ENCODE data around the gene LIN52. TPM values are rescaled to one million over a fixed set of nuclear protein-coding genes. Genes with fewer than 3 reads are reported as not detected.

The LIN52 gene
- total RNA-seq, 1 experiment from 2014 or later = 16.9 TPM

GRCh38 chr14:74217672-74218448 lies 133.1 kb downstream of the LIN52 start:
- no peak for TF ChIP-seq EZH2 (IDR thresholded peaks at IDR 0.05; ENCODE audit: borderline replicate concordance, low read depth, low read length, poor library complexity, severe bottlenecking)
- peak; percentile 97 for TF ChIP-seq CTCF (conservative IDR thresholded peaks at IDR 0.05; ENCODE audit: low read depth, low read length)
- POLR2A ChIA-PET (ENCODE audit: low non-redundant PET) = no interaction called here
- no peak overlapping the region for H3K27ac ChIP-seq (ENCODE audit: low read depth, low read length, poor library complexity, severe bottlenecking)
- H3K4me3 ChIP-seq (ENCODE audit: low read depth, low read length, poor library complexity, severe bottlenecking) = peak overlapping the region; percentile 20
- H3K4me1 ChIP-seq (ENCODE audit: insufficient read depth, low read length, poor library complexity, severe bottlenecking) = no peaks in the 10 kb centered on the region
- intact Hi-C loops (cut with micrococcal nuclease; ENCODE audit: unreplicated experiment) = loop anchor here (5.0 kb wide), 1 partner anchor 34 kb away; no protein-coding TSS in a partner anchor
- no peaks in the 10 kb centered on the region for H3K27me3 ChIP-seq (replicated peaks; ENCODE audit: insufficient read depth, low read depth, low read length, poor library complexity)
- CTCF ChIA-PET = interaction anchor here (0.6 kb wide), 1 partner anchor 737 kb away, joined by 4 read pairs; no protein-coding TSS in a partner anchor
- no peaks in the 10 kb centered on the region for H3K36me3 ChIP-seq (ENCODE audit: insufficient read depth, low read length, poor library complexity, severe bottlenecking)
- peak; percentile 81 for DNase-seq (ENCODE audit: low spot score)
- no TSS peak for BruUV-seq (replicated peaks)
- H3K9me3 ChIP-seq (ENCODE audit: low read depth, low read length, poor library complexity, severe bottlenecking) = no peaks in the 10 kb centered on the region

- intact Hi-C loops (cut with micrococcal nuclease; ENCODE audit: unreplicated experiment) = loop anchor here (5.0 kb wide), 1 partner anchor 34 kb away; no protein-coding TSS in a partner anchor
- ChIA-PET CTCF (interaction anchor here (0.6 kb wide), 1 partner anchor 737 kb away, joined by 4 read pairs; no protein-coding TSS in a partner anchor), POLR2A (ENCODE audit: low non-redundant PET) (no interaction called here)
- no peak for DNase-seq (ENCODE audit: low spot score)
- H3K27me3 ChIP-seq (replicated peaks; ENCODE audit: insufficient read depth, low read depth, low read length, poor library complexity) = no peaks in the 10 kb centered on the region
- H3K27ac ChIP-seq (ENCODE audit: low read depth, low read length, poor library complexity, severe bottlenecking) = no peak overlapping the region
- H3K4me3 ChIP-seq (ENCODE audit: low read depth, low read length, poor library complexity, severe bottlenecking) = no peak overlapping the region
- no peaks in the 10 kb centered on the region for H3K9me3 ChIP-seq (ENCODE audit: low read depth, low read length, poor library complexity, severe bottlenecking)
- H3K36me3 ChIP-seq (ENCODE audit: insufficient read depth, low read length, poor library complexity, severe bottlenecking) = no peaks in the 10 kb centered on the region
- TF ChIP-seq EZH2 (IDR thresholded peaks at IDR 0.05; ENCODE audit: borderline replicate concordance, low read depth, low read length, poor library complexity, severe bottlenecking) = no peak
- TF ChIP-seq CTCF (conservative IDR thresholded peaks at IDR 0.05; ENCODE audit: low read depth, low read length) = no peak
- H3K4me1 ChIP-seq (ENCODE audit: insufficient read depth, low read length, poor library complexity, severe bottlenecking) = no peaks in the 10 kb centered on the region
- no TSS peak for BruUV-seq (replicated peaks)
These were observed 133.7 kb downstream of the LIN52 start for GRCh38 chr14:74218462-74218861.

- intact Hi-C loops (cut with micrococcal nuclease; ENCODE audit: unreplicated experiment) = loop anchor here (5.0 kb wide), 1 partner anchor 33 kb away; no protein-coding TSS in a partner anchor
These were observed 134.8 kb downstream of the LIN52 start for GRCh38 chr14:74219277-74220205.

More at GRCh38 chr14:74219277-74220205, 134.8 kb downstream of the LIN52 start:
- TF ChIP-seq CTCF (conservative IDR thresholded peaks at IDR 0.05; ENCODE audit: low read depth, low read length) (no peak), EZH2 (IDR thresholded peaks at IDR 0.05; ENCODE audit: borderline replicate concordance, low read depth, low read length, poor library complexity, severe bottlenecking) (no peak)
- BruUV-seq (replicated peaks) = no TSS peak
- Histone ChIP-seq H3K36me3 (ENCODE audit: insufficient read depth, low read length, poor library complexity, severe bottlenecking) (no peaks in the 10 kb centered on the region), H3K9me3 (ENCODE audit: low read depth, low read length, poor library complexity, severe bottlenecking) (no peaks in the 10 kb centered on the region), H3K4me3 (ENCODE audit: low read depth, low read length, poor library complexity, severe bottlenecking) (no peak overlapping the region), H3K4me1 (ENCODE audit: insufficient read depth, low read length, poor library complexity, severe bottlenecking) (no peaks in the 10 kb centered on the region), H3K27ac (ENCODE audit: low read depth, low read length, poor library complexity, severe bottlenecking) (no peak overlapping the region), H3K27me3 (replicated peaks; ENCODE audit: insufficient read depth, low read depth, low read length, poor library complexity) (no peaks in the 10 kb centered on the region)
- POLR2A ChIA-PET (ENCODE audit: low non-redundant PET) = no interaction called here
- DNase-seq (ENCODE audit: low spot score) = no peak
- CTCF ChIA-PET = interaction anchor here (0.7 kb wide), 1 partner anchor 10 kb away, joined by 3 read pairs; no protein-coding TSS in a partner anchor

Measured in A673 (cell line).